ENCODE data around the gene ZNF701.

Gene ZNF701

DNA sequence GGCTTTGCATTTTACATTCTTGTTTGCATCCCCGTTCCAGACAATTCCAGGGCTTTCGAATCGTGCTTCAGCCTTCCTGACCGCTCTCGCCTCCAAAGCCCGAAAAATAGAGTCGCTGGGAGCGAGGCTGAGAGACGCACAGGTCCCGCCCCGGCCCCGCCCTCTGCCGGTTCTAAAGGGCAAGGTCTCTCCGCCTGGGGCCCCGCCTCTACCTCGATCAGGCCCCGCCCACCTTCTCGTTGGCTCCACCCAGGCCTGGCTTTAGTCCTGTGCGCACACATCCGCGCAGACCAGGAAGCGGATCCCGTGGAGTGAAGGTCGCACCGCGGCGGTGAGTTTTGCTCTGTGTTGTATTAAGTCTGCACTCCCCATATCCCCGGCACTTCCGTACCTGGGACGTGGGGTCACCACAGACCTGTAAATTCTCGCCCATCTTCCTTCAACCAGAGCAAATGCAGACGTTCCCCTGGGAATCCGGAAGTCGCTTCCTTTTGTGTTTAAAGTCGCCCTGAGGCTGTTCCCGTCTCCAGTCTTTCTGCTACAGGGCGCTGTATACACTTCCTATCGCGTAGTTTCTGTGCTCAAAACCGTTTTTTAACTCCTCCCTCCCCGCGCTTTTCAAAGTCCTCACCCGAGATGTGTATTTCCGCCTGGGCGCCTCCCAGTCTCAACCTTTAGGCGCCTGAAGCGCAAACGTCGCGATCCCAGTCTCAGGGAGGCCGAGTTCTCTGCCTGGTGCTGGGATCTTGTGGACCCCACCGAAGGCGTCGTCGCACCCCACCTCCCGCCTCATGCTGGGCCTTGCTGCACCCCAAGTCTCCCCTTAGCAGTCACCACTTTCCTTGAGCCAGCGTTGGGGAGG is at the start of gene ZNF701:
TSS of gene ZNF701 (plus strand) at position 288 of the 862 bp plus-strand sequence. CDS start 3,861 bp downstream, outside the sequence.
- no peak within 1 kb of the TSS for H3K4me3 ChIP-seq (ENCODE audit: low read depth, low read length)
- no peak for DNase-seq (ENCODE audit: low read depth)
- no peak for TF ChIP-seq MYC (IDR thresholded peaks at IDR 0.05; ENCODE audit: low read depth, low read length)
- TF ChIP-seq, protein P1, sequence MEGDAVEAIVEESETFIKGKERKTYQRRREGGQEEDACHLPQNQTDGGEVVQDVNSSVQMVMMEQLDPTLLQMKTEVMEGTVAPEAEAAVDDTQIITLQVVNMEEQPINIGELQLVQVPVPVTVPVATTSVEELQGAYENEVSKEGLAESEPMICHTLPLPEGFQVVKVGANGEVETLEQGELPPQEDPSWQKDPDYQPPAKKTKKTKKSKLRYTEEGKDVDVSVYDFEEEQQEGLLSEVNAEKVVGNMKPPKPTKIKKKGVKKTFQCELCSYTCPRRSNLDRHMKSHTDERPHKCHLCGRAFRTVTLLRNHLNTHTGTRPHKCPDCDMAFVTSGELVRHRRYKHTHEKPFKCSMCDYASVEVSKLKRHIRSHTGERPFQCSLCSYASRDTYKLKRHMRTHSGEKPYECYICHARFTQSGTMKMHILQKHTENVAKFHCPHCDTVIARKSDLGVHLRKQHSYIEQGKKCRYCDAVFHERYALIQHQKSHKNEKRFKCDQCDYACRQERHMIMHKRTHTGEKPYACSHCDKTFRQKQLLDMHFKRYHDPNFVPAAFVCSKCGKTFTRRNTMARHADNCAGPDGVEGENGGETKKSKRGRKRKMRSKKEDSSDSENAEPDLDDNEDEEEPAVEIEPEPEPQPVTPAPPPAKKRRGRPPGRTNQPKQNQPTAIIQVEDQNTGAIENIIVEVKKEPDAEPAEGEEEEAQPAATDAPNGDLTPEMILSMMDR (IDR thresholded peaks at IDR 0.05; ENCODE audit: low read depth, low read length): no peak

DNA sequence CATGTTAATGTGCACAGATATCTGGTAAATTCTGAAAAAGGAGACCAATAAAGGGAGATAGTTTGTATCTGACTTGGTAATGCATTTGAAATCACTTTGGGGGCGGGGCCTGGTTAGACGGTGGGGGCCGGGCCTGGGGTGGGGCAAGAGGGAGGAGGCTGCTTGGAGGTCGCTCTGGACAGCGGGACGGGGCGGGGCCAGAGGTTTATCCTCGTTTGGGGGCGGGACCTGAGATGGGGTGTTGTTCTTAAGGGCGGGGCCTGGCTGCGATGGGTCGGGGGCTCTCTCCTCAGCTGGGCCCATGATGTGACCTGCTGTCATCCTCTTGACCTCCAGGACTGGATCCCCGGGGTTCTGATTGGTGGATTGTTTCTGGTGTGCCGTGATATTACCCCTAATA is 47.5 kb upstream of the ZNF701 start:
- no peak overlapping the region for H3K4me3 ChIP-seq (ENCODE audit: low read depth, low read length)
- DNase-seq (ENCODE audit: low read depth): no peak
- TF ChIP-seq MYC (IDR thresholded peaks at IDR 0.05; ENCODE audit: low read depth, low read length): no peak
- TF ChIP-seq, protein P2, sequence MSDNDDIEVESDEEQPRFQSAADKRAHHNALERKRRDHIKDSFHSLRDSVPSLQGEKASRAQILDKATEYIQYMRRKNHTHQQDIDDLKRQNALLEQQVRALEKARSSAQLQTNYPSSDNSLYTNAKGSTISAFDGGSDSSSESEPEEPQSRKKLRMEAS (IDR thresholded peaks at IDR 0.05; ENCODE audit: low read depth, low read length): no peak
- TF ChIP-seq, protein P1 (IDR thresholded peaks at IDR 0.05; ENCODE audit: low read depth, low read length): no peak
- no peak for TF ChIP-seq POLR2A (IDR thresholded peaks at IDR 0.05; ENCODE audit: extremely low read depth, insufficient read length)

DNA sequence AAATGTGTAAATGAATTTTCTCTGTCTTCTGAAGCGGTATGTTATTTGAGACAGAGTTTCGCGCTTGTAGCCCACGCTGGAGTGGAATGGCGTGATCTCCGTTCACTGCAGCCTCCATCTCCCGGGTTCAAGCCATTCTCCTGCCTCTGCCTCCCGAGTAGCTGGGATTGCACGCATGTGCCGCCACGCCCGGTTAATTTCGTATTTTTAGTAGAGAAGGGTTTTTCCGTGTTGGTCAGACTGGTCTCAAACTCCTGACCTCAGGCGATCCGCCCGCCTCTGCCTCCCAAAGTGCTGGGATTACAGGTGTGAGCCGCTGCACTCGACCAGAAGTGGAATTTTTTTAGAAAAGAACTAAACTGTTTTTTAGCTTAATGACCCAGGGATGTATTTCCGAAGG is 46.0 kb upstream of the ZNF701 start:
- TF ChIP-seq MYC (IDR thresholded peaks at IDR 0.05; ENCODE audit: low read depth, low read length): no peak
- TF ChIP-seq, protein P2 (IDR thresholded peaks at IDR 0.05; ENCODE audit: low read depth, low read length): no peak
- TF ChIP-seq POLR2A (IDR thresholded peaks at IDR 0.05; ENCODE audit: extremely low read depth, insufficient read length): no peak
- TF ChIP-seq, protein P1 (IDR thresholded peaks at IDR 0.05; ENCODE audit: low read depth, low read length): no peak
- no peak for DNase-seq (ENCODE audit: low read depth)
- no peak overlapping the region for H3K4me3 ChIP-seq (ENCODE audit: low read depth, low read length)

DNA sequence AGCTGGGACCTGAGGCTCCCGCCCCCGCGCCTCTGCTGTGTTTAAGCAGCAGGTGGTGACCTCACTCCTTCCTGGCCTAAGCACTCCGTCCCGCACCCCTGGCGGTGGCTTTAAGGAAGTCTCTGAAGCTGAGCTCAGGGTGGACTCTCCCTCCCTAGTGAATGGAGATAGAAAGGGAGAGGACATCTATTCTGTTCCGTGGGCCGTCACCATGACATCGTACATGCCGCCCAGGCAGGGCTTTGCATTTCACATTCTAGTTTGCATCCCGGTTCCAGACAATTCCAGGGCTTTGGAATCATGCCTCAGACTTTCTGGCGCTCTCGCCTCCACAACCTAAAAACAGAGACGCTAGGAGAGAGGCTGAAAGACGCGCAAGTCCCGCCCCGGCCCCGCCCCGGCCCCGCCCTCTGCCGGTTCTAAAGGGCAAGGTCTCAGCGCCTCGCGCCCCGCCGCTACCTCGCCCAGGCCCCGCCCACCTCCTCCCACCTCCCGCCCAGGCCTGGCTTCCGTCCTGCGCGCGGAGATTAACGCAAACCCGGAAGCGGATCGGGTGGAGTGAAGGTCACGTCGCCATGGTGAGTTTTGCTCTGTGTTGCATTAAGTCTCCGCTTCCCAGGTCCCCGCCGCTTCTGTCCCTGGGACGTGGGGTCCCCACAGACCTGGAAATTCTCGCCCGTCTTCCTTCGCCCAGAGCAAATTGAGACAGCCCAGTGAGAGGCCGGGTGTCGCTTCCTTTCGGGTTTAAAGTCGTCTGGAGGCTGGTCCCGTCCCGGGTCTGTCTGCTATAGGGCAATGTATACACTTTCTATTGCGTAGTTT is 42.7 kb upstream of the ZNF701 start, which contains the start of gene ZNF808:
TSS of gene ZNF808 (plus strand) at position 535 of the 822 bp plus-strand sequence. CDS start 15,617 bp downstream, outside the sequence.
- peak within 1 kb of the TSS; percentile 89 for H3K4me3 ChIP-seq (ENCODE audit: low read depth, low read length)
- TF ChIP-seq, protein P1 (IDR thresholded peaks at IDR 0.05; ENCODE audit: low read depth, low read length): peak; percentile 62
- TF ChIP-seq POLR2A (IDR thresholded peaks at IDR 0.05; ENCODE audit: extremely low read depth, insufficient read length) (peak; percentile 63), MYC (IDR thresholded peaks at IDR 0.05; ENCODE audit: low read depth, low read length) (peak; percentile 56)
- TF ChIP-seq, protein P2 (IDR thresholded peaks at IDR 0.05; ENCODE audit: low read depth, low read length): peak; percentile 72
- peak; percentile 96 for DNase-seq (ENCODE audit: low read depth)

DNA sequence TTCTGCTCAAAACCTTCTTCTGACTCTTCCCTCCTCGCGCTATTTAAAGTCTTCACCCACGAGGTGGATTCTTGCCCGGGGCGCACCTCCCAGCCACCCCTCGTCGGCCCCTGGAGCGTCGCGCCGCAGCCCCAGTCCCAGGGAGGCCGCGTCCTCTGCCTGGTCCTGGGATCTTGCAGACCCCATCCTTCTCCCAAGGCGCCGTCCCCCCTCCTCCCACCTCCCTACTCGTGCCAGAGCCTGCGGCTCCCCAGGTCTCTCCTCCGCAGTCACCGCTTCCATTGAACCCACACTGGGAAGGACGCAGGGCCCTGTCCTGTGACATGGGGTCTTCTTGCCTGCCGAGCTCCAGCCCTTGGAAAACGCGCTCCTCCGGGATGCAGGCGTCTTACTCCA is 42.1 kb upstream of the ZNF701 start:
- DNase-seq (ENCODE audit: low read depth): no peak

More for the DNA sequence above, 42.1 kb upstream of the ZNF701 start:
- peak overlapping the region; percentile 89 for H3K4me3 ChIP-seq (ENCODE audit: low read depth, low read length)
- TF ChIP-seq MYC (IDR thresholded peaks at IDR 0.05; ENCODE audit: low read depth, low read length): no peak
- TF ChIP-seq, protein P1 (IDR thresholded peaks at IDR 0.05; ENCODE audit: low read depth, low read length): no peak
- TF ChIP-seq POLR2A (IDR thresholded peaks at IDR 0.05; ENCODE audit: extremely low read depth, insufficient read length): no peak
- TF ChIP-seq, protein P2 (IDR thresholded peaks at IDR 0.05; ENCODE audit: low read depth, low read length): no peak

Data from NB4 (cell line).